ENCODE data around the gene ZNF385A.
A peak's percentile ranks its signal among the peaks of the same experiment; 100 is the strongest.
"Not testable (repeated sequence)": the region's sequence is repeated elsewhere in the genome, so short reads cannot be mapped to it uniquely, and the experiment has no call there.

ZNF385A gene

DNA sequence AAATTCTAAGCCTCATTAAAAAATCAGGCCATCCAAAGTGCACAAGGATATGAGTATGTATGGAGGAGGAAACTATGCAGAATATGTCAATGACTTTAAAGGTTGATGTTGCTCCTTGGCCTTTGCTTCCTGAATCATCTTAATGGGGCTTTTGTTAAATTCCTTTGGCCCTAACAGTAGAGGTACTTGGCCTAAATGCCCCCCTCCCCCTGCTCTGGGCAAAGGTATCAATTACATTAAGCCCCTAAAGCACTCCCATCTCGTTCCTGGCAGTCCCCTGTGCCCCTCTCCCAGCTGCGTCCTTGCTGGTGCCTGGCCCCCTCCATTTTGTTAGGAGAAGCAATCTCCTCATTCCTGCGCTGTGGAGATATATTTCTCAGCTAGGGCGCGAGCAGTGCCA is 54.8 kb downstream of the ZNF385A start:
- peak overlapping the region; percentile 88 to 92 (median 88) for H3K27ac Mint-ChIP-seq
- peak overlapping the region; percentile 18 to 64 (median 22) for H3K4me3 Mint-ChIP-seq
- no peaks in the 10 kb centered on the region for H3K9me3 Mint-ChIP-seq
- peaks cover 4% of the 10 kb centered on the region for H3K36me3 Mint-ChIP-seq (ENCODE audit: low read depth)
- H3K27me3 Mint-ChIP-seq (ENCODE audit: low read depth) = no peaks in the 10 kb centered on the region
- TF ChIP-seq, protein P1, sequence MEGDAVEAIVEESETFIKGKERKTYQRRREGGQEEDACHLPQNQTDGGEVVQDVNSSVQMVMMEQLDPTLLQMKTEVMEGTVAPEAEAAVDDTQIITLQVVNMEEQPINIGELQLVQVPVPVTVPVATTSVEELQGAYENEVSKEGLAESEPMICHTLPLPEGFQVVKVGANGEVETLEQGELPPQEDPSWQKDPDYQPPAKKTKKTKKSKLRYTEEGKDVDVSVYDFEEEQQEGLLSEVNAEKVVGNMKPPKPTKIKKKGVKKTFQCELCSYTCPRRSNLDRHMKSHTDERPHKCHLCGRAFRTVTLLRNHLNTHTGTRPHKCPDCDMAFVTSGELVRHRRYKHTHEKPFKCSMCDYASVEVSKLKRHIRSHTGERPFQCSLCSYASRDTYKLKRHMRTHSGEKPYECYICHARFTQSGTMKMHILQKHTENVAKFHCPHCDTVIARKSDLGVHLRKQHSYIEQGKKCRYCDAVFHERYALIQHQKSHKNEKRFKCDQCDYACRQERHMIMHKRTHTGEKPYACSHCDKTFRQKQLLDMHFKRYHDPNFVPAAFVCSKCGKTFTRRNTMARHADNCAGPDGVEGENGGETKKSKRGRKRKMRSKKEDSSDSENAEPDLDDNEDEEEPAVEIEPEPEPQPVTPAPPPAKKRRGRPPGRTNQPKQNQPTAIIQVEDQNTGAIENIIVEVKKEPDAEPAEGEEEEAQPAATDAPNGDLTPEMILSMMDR (IDR thresholded peaks at IDR 0.05; ENCODE audit: unreplicated experiment in 3 of 3) = no peak
- peaks cover 49% of the 10 kb centered on the region for H3K4me1 Mint-ChIP-seq

DNA sequence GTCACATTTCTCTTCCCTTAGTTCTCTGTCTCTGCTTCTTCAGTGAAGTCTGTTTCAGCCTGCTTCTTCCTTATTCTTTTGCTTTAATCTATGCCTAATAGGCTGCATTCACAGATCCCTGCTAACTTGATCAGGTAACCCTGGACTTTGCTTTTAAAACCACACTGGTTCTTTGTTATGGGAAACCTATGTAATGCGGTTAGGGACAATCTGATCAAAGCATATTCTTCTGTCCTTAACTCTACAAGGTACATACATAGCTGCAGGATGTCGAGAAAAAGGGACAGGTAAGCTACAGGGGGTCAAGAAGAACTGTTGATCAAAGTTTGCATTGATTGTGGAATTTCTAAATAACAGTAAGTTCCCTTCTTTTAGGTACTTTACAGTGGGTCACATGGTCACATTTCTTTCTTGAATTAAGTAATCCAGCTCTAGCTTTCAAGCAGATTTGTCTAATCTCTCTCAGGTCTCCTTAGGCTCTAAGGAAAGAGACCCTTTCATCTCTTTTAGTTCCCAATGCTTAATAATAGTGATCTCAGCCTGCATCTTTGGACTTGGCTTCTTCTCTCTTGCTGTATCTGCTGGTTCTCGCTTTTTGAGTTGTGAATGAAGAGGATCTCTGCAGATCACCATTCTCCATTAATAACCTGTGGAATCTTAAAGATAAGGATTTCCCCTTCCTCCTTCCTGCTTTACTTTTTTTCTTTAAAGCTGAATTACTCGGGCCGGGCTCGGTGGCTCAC is 55.8 kb downstream of the ZNF385A start:
- Mint-ChIP-seq H3K27ac (peak overlapping the region; percentile 88 to 92 (median 88)), H3K9me3 (no peaks in the 10 kb centered on the region), H3K27me3 (ENCODE audit: low read depth) (no peaks in the 10 kb centered on the region), H3K4me3 (peak overlapping the region; percentile 41 to 78 (median 76)), H3K4me1 (peaks cover 50% of the 10 kb centered on the region), H3K36me3 (ENCODE audit: low read depth) (peaks cover 4% of the 10 kb centered on the region)
- TF ChIP-seq, protein P1 (IDR thresholded peaks at IDR 0.05; ENCODE audit: unreplicated experiment in 3 of 3) = no peak

DNA sequence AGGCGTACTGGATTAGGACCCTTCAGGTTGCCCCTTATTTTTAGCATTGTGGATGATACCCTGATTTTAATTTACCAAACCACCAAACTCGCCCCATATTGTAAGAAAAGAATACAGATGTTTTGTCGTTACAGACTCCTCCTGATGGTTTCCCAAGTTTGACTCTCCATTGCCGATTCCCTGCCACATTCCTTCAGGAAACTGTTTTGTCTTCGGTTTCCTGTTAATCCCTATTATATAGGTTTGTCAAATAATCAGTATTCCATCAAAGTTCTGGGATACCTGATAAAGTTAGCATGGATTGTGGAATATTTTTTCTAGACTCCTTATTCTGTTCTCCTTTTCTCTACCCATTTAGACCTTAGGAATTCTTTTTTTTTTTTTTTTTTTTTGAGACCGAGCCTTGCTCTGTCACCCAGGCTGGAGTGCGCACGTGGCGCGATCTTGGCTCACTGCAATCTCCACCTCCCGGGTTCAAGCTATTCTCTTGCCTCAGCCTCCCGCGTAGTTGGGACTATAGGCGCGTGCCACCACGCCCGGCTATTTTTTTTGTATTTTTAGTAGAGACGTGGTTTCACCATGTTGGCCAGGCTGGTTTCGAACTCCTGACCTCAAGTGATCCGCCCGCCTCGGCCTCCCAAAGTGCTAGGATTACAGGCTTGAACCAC is 59.0 kb downstream of the ZNF385A start:
- Mint-ChIP-seq H3K4me3 (peak overlapping the region; percentile 92 to 99 (median 93)), H3K27ac (peak overlapping the region; percentile 96 to 99 (median 98)), H3K4me1 (peaks cover 41% of the 10 kb centered on the region)
- H3K36me3 Mint-ChIP-seq (ENCODE audit: low read depth); H3K9me3 Mint-ChIP-seq; H3K27me3 Mint-ChIP-seq (ENCODE audit: low read depth): not testable (repeated sequence)

DNA sequence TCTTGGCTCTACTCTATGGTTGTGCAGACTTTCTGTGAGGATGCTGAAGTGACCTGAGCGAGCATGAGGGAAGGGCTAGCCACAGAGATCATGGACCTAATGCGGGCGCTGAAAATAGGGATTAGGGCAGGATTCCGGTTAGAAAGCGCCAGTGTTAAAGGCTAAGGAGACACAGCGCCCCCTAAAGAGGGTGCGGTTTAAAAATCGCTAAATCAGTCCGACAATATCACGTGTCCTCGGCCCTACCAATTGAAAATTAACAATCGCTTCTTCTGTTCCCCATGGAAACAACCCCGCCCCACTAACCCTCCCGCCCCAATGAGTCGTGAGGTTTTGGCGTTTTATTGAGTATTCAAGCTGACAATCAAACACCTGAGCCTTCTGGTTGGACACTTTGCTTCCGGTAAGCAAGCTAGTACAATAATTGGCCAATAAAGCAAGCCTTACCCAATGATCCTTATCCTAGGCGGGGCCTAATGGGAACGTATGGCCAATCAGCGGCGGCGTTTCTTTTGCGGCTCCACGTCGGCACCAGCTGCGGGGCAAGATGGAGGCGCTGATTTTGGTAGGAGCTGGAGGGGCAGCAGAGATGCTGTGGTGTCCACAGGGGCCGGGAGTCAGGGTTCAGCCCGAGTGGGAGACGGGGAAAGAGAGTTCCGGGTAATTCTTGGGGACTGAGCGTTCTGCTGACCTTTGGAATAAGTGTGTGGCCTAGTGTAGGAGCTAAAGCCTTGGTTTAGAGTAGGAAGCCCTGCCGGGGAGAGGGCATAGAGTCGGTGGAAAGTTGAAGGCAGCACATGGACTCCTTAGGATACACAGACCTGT is 59.7 kb downstream of the ZNF385A start, which contains the start of gene COPZ1:
Gene COPZ1 (plus strand): TSS at position 515 of the 825 bp plus-strand sequence. CDS start 33 bp downstream, at position 548.
- H3K27ac Mint-ChIP-seq = peak within 1 kb of the TSS; percentile 96 to 99 (median 98)
- H3K4me3 Mint-ChIP-seq = peak within 1 kb of the TSS; percentile 92 to 99 (median 93)
- H3K36me3 Mint-ChIP-seq (ENCODE audit: low read depth) = no peaks in the 10 kb centered on the region
- H3K9me3 Mint-ChIP-seq = no peaks in the 10 kb centered on the region
- H3K27me3 Mint-ChIP-seq (ENCODE audit: low read depth) = no peaks in the 10 kb centered on the region
- peaks cover 34% of the 10 kb centered on the region for H3K4me1 Mint-ChIP-seq
- TF ChIP-seq, protein P1 (IDR thresholded peaks at IDR 0.05; ENCODE audit: unreplicated experiment in 3 of 3) = peak; percentile 51 to 78 (median 65)

DNA sequence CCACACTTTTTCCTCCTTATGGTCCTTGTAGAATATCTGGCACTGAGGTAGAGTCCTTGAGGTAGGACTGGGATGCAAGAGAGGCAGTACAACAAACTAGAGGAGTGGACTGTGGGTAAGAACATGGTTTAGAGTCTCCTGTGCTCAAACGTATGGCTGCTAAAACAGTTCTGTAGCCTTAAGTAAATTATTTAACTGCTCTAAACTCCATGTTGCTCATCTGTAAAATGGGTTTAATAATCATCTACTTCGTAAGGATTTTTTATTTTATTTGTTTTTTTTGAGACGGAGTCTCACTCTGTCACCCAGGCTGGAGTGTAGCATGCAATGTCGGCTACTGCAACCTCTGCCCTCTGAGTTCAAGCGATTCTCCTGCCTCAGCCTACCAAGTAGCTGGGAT is 63.2 kb downstream of the ZNF385A start:
- Mint-ChIP-seq H3K4me1 (peaks cover 8% of the 10 kb centered on the region), H3K9me3 (no peaks in the 10 kb centered on the region), H3K27me3 (ENCODE audit: low read depth) (no peaks in the 10 kb centered on the region), H3K27ac (peak overlapping the region in 1 of 3 experiments; percentile 11), H3K4me3 (no peak overlapping the region), H3K36me3 (ENCODE audit: low read depth) (no peaks in the 10 kb centered on the region)
- TF ChIP-seq, protein P1 (IDR thresholded peaks at IDR 0.05; ENCODE audit: unreplicated experiment in 3 of 3) = no peak

Data from nephron (organoid).